Activated CD4-positive, alpha-beta T cell treated with anti-CD3 and anti-CD28 coated beads, Interleukin-2, amount 50 U/mL, for 1 hour (primary cell): ENCODE data around the gene CLEC16A.
"Not testable (repeated sequence)": the region's sequence is repeated elsewhere in the genome, so short reads cannot be mapped to it uniquely, and the experiment has no call there.

Experiments
- DNase-seq: peaks from one replicate; pipeline ENCODE4 v3.0.0-alpha.2; 2020

CLEC16A gene

GRCh38 chr16:11208916-11209665 lies 264.7 kb downstream of the CLEC16A start:
- no peak for DNase-seq

- no peak for DNase-seq
Measured at GRCh38 chr16:11210260-11210659, 265.9 kb downstream of the CLEC16A start.

- DNase-seq: no peak
Measured at GRCh38 chr16:11211061-11211976, 267.0 kb downstream of the CLEC16A start.

GRCh38 chr16:11211977-11212797 lies 267.8 kb downstream of the CLEC16A start:
- no peak for DNase-seq

DNA sequence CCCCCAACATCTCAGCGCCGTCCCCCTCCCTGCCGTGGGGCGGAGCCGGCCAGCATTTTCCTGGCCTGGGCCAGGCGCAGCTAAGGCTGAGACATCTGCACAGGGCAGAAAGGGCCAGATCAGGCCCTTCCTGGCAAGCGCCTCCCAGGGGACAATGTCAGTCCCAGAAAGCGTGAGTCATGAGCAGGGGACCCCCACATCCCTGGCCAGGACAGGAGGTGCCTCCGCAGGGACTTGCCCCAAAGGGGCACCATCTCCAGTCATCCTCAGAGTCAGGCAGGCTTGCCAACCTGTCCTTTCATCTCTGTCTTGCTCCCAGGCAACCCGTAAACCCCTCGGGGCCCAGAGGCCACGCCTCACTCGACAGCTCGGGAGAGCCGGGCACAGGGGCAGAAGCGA lies 268.4 kb downstream of the CLEC16A start:
- no peak for DNase-seq

DNA sequence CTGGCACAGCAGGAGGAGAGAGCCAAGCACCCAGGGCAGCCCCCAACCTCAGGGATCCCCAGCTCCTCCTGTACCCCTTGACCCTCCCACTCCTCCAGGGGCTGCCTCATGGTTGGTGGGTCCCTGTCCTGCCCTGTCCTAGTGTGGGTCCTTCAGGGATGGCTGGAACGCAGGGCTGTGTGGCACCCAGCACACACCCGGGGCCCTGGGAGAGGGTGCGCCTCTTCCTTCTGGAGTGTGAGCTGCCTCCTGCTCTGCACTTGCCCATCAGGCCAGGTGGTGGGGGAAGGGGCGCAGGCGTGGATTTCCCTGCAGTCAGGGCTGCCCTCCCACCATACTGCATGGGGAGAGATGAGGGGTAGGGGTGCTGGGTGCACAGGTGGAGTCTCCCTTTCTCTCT lies 269.0 kb downstream of the CLEC16A start:
- no peak for DNase-seq

DNA sequence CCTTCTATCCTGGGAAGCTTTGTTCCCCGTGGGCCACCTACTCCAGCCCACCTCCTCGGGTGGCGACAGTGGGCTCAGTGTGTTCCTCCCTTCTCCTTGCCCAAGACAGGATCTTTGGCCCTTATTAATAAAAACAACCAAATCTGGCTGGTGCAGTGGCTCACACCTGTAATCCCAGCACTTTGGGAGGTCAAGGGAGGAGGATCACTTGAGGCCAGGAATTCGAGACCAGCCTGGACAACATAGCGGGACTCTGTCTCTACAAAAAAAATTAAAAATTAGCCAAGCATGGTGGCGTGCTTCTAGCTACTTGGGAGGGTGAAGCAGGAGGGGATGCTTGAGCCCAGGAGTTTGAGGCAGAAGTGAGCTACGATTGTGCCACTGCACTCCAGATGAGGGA lies 269.4 kb downstream of the CLEC16A start:
- no peak for DNase-seq

GRCh38 chr16:11215935-11216556 lies 271.7 kb downstream of the CLEC16A start:
- DNase-seq: no peak

GRCh38 chr16:11217651-11218603 lies 273.6 kb downstream of the CLEC16A start:
- DNase-seq: no peak

GRCh38 chr16:11218604-11218962 lies 274.2 kb downstream of the CLEC16A start:
- DNase-seq: no peak

DNA sequence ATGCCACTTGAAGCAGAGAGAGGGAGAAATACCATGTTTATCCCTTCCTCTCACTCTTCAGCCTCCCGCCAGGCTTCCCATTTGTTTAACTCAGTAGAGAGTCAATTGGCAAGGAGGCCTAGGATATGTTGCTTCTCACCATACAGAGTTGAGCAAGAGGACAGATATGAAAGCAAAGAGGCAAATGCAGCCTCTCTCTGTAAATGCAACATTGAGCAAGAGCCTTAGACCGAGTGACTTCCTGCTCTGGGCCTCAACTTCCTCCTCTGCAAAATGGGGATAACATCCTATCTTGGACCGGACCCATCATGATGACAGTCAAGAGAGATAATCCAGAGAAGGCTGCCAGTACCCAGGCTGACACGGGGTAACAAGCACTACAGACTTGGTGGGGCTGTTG lies 274.8 kb downstream of the CLEC16A start:
- no peak for DNase-seq

DNA sequence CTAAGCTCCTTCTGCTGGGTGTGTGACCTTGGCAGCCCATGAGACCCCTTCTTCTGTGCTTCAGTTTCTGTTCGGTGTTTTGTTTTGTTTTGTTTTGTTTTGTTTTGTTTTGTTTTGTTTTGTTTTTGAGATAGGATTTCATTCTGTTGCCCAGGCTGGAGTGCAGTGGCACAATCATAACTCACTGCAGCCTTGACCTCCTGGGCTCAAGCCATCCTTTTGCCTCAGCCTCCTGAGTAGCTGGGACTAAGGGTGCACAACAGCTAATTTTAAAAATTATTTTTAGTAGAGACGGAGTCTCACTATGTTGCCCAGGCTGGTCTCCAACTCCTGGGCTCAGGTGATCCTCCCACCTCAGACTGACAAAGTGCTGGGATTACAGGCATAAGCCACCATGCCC lies 276.1 kb downstream of the CLEC16A start:
- DNase-seq: not testable (repeated sequence)

DNA sequence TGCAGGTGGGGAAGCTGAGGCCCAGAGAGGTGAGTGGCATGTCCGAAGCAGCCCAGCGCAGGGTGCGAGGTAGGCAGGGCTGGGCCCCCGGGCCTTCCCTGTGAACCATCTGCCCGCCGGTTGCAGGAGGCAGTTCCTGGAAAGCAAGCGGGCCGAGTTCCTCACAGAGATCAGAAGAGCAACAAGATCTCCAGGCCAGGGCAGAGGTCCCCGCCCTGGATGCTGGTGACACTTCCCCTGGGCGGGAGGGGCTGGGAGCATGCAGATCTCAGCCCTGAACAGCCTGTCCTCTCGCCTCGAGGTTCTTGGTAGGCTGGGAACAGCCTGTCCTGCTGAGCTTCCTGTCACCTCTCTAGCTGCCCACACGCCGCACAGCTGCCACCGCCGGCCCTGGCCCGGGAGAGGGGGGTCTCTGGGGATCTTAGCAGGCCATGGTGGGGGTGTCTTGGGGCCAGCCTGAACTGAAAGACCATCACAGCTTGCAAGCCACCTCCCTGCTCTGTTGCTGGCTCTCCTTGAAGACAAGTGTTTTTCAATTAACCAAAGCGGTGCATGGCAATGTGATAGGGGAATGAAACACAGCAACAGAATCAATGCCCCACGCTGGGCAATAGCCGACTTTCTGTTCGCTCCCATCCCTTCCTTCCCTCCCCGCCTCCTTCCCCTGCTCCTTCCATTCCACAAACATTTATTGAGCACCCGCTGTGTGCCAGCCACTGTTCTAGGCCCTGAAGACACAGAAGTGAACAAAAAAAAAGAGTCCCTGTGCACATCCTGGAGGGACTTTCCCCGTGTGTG lies 279.9 kb downstream of the CLEC16A start:
- peak; percentile 37 for DNase-seq

DNA sequence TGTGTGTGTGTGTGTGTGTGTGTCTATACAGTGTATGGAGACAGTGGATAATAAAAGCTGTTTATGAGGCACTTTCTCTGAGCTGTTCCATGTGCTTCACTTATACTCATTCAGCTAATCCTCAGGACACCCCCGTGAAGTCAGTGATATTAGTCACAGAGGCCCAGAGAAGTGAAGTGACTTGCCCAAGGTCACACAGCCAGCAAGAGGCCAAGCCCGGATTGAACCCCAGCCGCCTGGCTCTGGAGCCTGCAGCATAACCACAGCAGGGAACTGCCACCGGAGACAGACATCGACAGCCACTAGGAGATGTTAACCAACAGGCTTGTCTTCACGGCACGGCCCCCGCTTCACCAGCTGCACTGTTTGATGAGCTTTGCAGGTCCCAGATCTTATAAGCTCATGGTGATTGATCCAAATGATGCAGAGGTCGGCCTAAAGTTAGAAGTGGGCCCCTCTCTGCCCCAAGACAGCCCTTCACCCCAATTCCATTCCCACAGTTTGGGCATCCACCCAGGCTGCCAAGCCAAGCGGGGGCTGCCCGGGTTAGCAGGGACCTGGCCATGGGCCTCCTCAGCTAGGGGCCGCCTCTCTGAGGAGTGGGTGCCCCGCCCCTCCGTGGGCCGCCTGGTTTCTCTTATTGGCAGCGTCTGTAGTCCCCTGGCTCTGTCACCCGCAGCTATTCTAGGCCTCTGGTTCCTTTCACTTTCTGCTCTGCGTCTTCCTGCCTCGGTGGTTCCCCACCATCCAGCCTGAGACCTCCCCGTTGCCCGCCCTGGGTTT lies 280.7 kb downstream of the CLEC16A start:
- DNase-seq: peak; percentile 60

DNA sequence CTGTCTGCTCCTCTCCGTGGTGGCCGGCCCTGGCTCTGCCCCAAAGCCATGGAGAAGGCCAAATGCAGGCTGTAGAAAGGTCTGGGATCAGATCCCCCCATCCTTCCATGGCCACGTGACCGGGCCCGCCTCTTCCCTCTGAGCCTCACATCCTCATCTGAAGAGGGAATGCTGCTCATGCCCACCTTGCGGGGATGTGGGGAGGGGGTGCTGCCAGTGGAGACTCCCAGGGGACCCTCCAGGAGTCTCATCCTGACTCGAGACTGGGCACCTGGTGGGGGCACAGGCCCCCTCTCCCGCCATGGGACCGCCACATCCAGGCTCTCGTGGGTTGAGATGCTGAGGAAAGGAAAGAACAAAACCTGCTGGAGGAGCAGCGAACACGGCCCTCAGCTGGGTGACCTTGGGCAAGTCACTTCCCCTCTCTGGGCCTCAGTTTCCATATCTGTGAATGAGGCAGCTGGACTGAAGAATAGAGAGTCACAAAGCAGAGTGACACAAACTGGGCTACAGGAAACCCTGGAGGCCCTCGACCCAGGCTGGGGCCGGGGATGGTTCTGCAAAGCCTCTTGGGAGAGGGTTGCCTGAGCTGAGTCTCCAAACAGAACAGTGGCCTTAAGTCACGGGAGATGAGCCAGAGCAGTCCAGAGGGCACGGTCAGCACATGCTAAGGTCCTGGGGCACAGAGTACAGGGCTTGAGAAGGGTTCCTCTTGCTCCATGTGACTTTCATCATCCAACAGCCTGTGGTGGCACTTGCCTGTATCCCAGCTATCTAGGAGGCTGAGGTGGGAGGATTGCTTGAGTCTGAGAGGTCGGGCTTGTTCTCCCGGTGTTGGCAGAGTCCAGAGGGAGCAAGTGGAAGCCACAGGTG lies 281.5 kb downstream of the CLEC16A start:
- DNase-seq: no peak

DNA sequence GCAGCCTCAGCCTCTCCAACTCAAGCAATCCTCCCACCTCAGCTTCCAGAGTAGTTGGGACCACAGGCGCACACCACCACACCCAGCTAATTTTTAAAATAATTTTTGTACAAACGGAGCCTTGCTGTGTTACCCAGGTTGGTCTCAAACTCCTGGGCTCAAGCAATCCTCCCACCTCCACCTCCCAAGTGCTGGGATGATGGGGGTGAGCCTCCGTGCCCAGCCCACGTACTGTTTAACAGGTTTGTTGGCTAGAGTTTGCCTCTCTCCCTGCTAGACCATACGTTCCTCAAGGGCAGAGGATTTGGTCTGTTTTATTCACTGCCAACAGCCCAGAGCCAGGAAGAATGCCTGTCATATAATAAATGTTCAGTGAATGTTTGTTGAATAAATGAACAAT lies 285.1 kb downstream of the CLEC16A start:
- DNase-seq: no peak

DNA sequence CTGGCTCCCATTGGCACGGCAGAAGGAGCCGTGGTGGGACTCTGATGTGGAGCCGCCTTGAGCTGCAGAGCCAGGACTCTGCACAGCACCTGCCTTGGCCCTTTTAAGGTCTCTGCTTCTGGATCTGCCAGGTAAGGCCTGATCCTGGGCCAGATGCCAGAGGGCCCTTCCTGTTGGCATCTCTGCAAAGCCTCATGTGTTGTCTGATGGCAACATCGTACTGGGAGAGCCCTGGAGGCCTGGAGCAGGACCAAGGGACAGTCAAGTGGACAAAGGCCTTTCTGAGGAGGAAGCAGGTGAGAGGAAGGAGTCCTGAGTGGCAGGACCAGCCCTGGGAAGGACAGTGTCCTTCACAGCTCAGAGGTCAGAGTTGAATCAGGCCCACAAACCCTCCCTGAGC lies 285.5 kb downstream of the CLEC16A start:
- no peak for DNase-seq

- no peak for DNase-seq
Measured at GRCh38 chr16:11231367-11231970, 287.1 kb downstream of the CLEC16A start.
